ENCODE measurements around the gene AXIN2. TPM values are rescaled to one million over a fixed set of nuclear protein-coding genes. Genes with fewer than 3 reads are reported as not detected.

The AXIN2 gene, protein sequence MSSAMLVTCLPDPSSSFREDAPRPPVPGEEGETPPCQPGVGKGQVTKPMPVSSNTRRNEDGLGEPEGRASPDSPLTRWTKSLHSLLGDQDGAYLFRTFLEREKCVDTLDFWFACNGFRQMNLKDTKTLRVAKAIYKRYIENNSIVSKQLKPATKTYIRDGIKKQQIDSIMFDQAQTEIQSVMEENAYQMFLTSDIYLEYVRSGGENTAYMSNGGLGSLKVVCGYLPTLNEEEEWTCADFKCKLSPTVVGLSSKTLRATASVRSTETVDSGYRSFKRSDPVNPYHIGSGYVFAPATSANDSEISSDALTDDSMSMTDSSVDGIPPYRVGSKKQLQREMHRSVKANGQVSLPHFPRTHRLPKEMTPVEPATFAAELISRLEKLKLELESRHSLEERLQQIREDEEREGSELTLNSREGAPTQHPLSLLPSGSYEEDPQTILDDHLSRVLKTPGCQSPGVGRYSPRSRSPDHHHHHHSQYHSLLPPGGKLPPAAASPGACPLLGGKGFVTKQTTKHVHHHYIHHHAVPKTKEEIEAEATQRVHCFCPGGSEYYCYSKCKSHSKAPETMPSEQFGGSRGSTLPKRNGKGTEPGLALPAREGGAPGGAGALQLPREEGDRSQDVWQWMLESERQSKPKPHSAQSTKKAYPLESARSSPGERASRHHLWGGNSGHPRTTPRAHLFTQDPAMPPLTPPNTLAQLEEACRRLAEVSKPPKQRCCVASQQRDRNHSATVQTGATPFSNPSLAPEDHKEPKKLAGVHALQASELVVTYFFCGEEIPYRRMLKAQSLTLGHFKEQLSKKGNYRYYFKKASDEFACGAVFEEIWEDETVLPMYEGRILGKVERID
- total RNA-seq, result 1 to 10 TPM; 3.9 to 4.4 TPM

DNA sequence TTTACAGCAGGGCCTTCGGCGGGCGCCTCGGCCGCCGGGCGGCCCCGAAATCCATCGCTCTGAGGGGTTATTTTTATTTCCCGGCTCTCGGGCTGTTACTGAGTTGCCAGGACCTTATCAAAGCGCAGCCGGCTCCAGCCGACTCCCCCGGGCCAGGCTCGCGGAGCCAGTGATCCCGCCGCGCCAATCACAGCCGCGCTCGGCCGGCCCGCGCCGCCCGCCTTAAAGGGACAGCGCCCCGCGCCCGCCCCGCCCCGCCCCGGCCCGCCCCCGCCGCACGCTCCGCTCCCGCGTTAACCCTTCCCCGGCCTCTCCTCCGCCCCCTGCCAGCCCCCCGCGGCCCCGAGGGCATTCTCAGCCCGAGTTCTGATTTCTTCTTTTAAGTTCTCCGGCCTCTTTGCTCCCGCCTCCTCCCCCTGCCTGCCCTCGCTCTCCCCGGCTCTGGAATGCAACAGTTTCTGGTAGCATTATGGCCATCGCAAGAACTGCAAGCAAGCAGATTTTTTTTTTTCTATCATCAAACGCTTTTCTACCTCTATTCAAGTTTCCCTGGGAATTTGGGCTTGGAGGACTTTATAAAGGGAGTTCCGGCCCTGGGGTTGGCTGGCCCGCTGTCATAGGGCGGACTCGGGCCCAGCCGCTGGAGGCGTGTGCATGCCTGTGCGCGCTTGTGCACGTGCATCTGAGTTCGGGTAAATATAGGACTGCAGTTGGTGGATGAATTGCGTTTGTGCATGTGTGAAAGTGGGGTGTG lies at the start of gene AXIN2:
Gene AXIN2 (minus strand): TSS at position 197 of the 754 bp plus-strand sequence. CDS start 3,028 bp downstream, outside the sequence.
- intact Hi-C loops (cut with micrococcal nuclease), result loop anchor here (1.0 to 2.0 kb wide), 3 partner anchors 96 to 331 kb away; no protein-coding TSS in a partner anchor
- ChIA-PET POLR2A (no interaction called here), CTCF (no interaction called here)
- H3K27me3 Mint-ChIP-seq, result no peaks in the 10 kb centered on the region
- H3K36me3 Mint-ChIP-seq, result peaks cover 1% of the 10 kb centered on the region
- peak; percentile 91 for DNase-seq
- peaks cover 15% of the 10 kb centered on the region for H3K4me1 Mint-ChIP-seq (ENCODE audit: low read depth)
- no peaks in the 10 kb centered on the region for H3K9me3 Mint-ChIP-seq
- peak within 1 kb of the TSS; percentile 74 for H3K27ac Mint-ChIP-seq
- peak within 1 kb of the TSS; percentile 70 for H3K4me3 Mint-ChIP-seq

DNA sequence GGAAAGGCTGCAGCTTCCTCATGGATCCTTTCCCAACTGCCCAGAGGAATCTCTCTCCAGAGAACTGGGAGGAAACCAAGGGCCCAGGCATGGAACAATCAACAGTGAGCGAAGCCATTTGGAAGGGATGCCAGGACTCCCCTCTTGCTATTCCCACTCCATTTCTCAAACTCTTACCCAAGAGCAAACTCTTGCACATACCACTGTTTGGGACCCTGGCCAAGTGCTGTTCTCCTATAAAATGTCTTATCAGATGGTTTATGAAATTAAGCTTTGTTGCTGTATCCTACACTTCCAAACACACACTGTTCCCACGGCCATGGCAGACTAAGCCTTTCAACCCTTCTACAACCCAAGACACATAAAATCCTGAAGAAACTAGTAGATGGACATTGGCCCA lies 48.3 kb upstream of the AXIN2 start:
- no peaks in the 10 kb centered on the region for H3K27me3 Mint-ChIP-seq
- no peak for DNase-seq
- no peak overlapping the region for H3K4me3 Mint-ChIP-seq
- intact Hi-C loops (cut with micrococcal nuclease), result no loop called here
- POLR2A ChIA-PET, result no interaction called here
- H3K27ac Mint-ChIP-seq, result no peak overlapping the region
- CTCF ChIA-PET, result no interaction called here
- no peaks in the 10 kb centered on the region for H3K36me3 Mint-ChIP-seq
- H3K9me3 Mint-ChIP-seq, result no peaks in the 10 kb centered on the region
- no peaks in the 10 kb centered on the region for H3K4me1 Mint-ChIP-seq (ENCODE audit: low read depth)

DNA sequence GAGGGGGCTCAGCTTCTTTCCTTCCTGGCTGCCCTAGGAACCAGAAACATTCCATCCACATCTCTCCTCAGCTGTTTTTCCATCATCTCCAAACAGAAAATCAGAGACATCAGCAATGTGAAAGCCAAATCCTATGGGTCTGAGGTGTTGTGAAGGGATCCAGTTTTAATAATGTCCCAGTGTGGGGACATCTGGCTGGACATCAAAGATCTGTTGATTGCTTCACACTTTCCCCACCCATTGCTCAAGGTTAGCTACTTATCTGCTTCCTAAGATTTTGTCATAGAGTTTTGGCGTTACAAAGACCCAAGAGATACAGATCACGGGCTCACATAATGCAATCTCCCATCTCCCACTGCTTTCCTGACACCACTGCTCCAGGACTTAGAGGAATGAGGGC lies 47.8 kb upstream of the AXIN2 start:
- H3K27ac Mint-ChIP-seq, result no peak overlapping the region
- H3K4me3 Mint-ChIP-seq, result no peak overlapping the region
- ChIA-PET CTCF (no interaction called here), POLR2A (no interaction called here)
- intact Hi-C loops (cut with micrococcal nuclease), result no loop called here
- H3K4me1 Mint-ChIP-seq (ENCODE audit: low read depth), result no peaks in the 10 kb centered on the region
- H3K36me3 Mint-ChIP-seq, result no peaks in the 10 kb centered on the region
- no peaks in the 10 kb centered on the region for H3K9me3 Mint-ChIP-seq
- DNase-seq, result no peak
- H3K27me3 Mint-ChIP-seq, result no peaks in the 10 kb centered on the region

DNA sequence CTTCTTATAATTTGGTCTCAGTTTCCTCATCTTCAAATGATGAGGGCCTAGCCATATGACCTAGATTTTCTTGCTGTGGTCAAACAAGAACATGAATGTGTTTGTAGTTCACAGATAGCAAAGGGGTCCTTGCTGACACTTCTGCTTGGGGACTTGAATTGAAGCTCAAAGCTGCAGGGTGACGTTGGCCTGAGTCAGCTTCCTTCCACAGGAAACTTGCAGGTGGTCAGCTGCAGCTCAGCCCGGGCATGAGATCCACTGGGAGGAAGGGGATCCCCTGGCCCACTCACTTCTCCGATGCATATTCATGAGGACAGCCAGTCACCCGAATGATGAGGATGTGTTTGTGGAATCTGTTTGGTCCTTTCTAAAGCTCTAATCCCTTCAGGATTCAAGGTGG lies 42.6 kb upstream of the AXIN2 start:
- peak; percentile 14 for DNase-seq
- H3K4me3 Mint-ChIP-seq, result no peak overlapping the region
- peaks cover 2% of the 10 kb centered on the region for H3K4me1 Mint-ChIP-seq (ENCODE audit: low read depth)
- no peaks in the 10 kb centered on the region for H3K36me3 Mint-ChIP-seq
- H3K9me3 Mint-ChIP-seq, result no peaks in the 10 kb centered on the region
- CTCF ChIA-PET, result no interaction called here
- POLR2A ChIA-PET, result no interaction called here
- intact Hi-C loops (cut with micrococcal nuclease), result no loop called here
- peaks cover 3% of the 10 kb centered on the region for H3K27me3 Mint-ChIP-seq
- no peak overlapping the region for H3K27ac Mint-ChIP-seq

DNA sequence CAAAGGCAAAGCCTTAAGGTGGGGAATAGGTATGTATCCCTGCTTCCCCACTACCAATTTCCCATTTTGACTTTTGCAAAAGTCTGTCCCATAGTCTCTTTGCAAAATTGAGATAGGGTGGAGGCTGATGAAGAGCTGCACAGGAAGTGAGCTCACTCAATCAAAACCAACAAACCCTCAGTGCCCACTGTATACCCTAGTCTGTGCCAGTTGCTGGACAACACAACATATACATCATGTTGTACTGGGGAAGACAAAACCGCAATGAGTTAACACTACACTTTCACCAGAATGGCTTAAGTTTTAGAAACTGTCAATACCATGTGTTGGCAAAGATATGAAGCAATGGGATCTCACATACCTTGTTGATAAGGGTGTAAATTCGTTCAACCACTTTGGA lies 40.4 kb upstream of the AXIN2 start:
- ChIA-PET POLR2A (no interaction called here), CTCF (no interaction called here)
- H3K27ac Mint-ChIP-seq, result no peak overlapping the region
- H3K27me3 Mint-ChIP-seq, result peaks cover 3% of the 10 kb centered on the region
- no peaks in the 10 kb centered on the region for H3K36me3 Mint-ChIP-seq
- H3K9me3 Mint-ChIP-seq, result no peaks in the 10 kb centered on the region
- intact Hi-C loops (cut with micrococcal nuclease), result no loop called here
- H3K4me1 Mint-ChIP-seq (ENCODE audit: low read depth), result peaks cover 2% of the 10 kb centered on the region
- no peak for DNase-seq
- no peak overlapping the region for H3K4me3 Mint-ChIP-seq

DNA sequence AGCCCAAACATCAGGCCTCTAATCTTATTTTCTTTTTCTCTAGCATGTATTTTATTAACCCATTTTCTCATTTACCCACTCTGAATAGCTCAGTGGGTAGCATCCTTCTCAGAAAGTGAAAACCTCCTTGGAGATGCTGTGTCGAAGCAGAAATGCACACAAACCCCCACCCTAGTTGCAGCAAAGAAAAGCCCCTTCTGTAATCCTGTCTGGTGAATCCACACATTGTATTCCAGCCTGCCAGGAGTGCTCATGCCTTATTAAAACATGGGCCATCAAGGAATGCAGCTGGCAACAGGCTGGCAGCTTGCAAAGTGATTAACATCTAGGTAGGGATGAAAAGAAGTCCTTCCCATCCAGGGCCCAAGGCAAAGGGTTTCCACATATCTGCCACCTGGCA lies 39.7 kb upstream of the AXIN2 start:
- Mint-ChIP-seq H3K27ac (no peak overlapping the region), H3K36me3 (no peaks in the 10 kb centered on the region), H3K9me3 (no peaks in the 10 kb centered on the region), H3K4me3 (no peak overlapping the region), H3K27me3 (peaks cover 3% of the 10 kb centered on the region), H3K4me1 (ENCODE audit: low read depth) (peaks cover 2% of the 10 kb centered on the region)
- ChIA-PET CTCF (no interaction called here), POLR2A (no interaction called here)
- no peak for DNase-seq
- intact Hi-C loops (cut with micrococcal nuclease), result no loop called here

DNA sequence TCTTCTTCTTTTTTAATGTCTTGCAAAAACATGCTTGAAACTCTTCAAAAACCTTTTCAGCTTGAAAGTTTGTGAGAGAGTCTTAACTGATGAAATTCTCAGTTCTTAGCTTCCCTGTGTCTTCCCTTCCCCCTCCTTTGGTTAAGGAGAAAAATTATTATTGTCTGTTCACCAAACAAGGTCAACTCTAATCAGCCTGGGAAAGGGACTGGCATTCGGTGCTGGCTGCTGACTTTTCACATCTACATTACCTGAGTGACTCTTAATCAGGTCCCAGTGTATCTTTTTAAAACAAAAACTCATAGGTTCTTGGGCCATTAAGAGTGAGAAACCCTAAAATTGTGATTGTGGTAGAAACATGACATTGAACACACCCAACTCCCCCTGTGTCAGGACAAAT lies 39.1 kb upstream of the AXIN2 start:
- POLR2A ChIA-PET, result no interaction called here
- Mint-ChIP-seq H3K9me3 (no peaks in the 10 kb centered on the region), H3K4me1 (ENCODE audit: low read depth) (peaks cover 2% of the 10 kb centered on the region), H3K27ac (no peak overlapping the region), H3K36me3 (no peaks in the 10 kb centered on the region), H3K27me3 (peaks cover 3% of the 10 kb centered on the region), H3K4me3 (no peak overlapping the region)
- no peak for DNase-seq
- intact Hi-C loops (cut with micrococcal nuclease), result no loop called here
- CTCF ChIA-PET, result no interaction called here

DNA sequence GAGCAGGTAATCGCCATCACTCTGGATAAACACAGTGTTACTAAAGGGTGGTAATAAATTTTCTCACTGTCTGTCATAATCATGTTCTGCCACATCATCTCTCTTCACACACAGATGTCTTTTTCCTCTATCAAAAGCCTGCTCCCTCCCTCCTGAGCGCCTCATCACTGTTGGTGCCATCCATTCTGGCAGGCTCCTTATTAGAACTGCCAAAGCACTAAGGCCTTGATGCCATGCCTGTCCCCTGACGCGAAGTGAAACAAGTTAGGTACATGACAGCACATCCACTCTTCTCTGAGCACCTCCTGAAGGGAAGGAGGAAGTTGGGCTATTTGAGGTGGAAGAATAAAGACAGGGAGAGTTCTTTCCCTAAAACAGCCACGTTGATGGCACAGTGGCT lies 38.2 kb upstream of the AXIN2 start:
- intact Hi-C loops (cut with micrococcal nuclease), result no loop called here
- no peak overlapping the region for H3K4me3 Mint-ChIP-seq
- peaks cover 3% of the 10 kb centered on the region for H3K27me3 Mint-ChIP-seq
- no peaks in the 10 kb centered on the region for H3K9me3 Mint-ChIP-seq
- POLR2A ChIA-PET, result no interaction called here
- DNase-seq, result no peak
- peaks cover 7% of the 10 kb centered on the region for H3K4me1 Mint-ChIP-seq (ENCODE audit: low read depth)
- CTCF ChIA-PET, result no interaction called here
- H3K36me3 Mint-ChIP-seq, result no peaks in the 10 kb centered on the region
- H3K27ac Mint-ChIP-seq, result no peak overlapping the region

DNA sequence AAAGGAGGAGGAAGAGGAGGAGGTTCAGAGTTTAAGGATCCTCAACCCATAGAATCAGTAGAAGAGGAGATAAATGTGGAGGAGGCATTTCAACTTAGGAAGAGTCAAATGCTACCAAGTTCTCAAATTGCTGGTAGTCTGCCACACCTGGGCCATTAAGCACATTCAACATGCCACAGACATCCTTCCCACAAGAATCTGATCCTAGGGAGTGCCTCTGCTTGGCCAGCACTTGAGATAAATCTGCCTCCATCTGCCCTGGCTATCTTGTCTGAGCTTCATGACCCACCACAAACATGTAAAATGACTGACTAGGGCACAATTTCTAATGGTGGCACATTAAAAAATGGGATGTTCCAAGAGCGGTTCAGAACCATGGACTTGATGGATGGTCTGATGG lies 37.3 kb upstream of the AXIN2 start:
- peaks cover 16% of the 10 kb centered on the region for H3K4me1 Mint-ChIP-seq (ENCODE audit: low read depth)
- CTCF ChIA-PET, result no interaction called here

DNA sequence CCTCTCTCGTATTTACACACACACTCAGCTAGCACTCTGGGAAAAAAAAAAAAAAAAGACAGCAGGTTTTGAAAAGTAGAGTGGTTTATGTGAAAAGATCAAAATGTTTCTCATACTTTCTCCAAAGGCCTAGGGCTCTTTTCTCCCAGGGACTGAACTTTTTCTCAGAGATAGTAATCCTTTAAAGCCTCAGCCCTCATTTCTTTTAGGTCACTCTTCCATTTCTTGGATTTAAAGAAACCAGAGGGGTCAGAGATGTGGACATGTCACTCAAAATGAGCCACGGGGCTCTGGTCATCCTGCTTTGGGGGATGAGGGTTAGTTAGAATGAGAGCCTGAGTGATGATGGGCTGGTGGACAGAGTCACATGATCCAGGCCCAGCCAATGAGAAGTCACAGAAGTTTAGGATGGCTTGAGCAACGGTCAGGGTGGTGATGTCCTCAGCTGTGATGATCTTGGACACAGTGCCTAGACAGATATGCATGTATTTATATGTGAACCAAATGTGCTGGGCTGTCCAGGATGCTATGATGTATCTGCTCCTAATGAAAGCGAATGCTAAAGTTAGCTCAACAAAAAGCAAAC lies 33.7 kb upstream of the AXIN2 start:
- no peak overlapping the region for H3K27ac Mint-ChIP-seq
- H3K36me3 Mint-ChIP-seq, result no peaks in the 10 kb centered on the region

More for the DNA sequence above, 37.3 kb upstream of the AXIN2 start:
- H3K36me3 Mint-ChIP-seq, result no peaks in the 10 kb centered on the region
- DNase-seq, result no peak
- POLR2A ChIA-PET, result no interaction called here
- no peak overlapping the region for H3K4me3 Mint-ChIP-seq
- intact Hi-C loops (cut with micrococcal nuclease), result no loop called here
- peaks cover 3% of the 10 kb centered on the region for H3K27me3 Mint-ChIP-seq
- no peaks in the 10 kb centered on the region for H3K9me3 Mint-ChIP-seq
- no peak overlapping the region for H3K27ac Mint-ChIP-seq

DNA sequence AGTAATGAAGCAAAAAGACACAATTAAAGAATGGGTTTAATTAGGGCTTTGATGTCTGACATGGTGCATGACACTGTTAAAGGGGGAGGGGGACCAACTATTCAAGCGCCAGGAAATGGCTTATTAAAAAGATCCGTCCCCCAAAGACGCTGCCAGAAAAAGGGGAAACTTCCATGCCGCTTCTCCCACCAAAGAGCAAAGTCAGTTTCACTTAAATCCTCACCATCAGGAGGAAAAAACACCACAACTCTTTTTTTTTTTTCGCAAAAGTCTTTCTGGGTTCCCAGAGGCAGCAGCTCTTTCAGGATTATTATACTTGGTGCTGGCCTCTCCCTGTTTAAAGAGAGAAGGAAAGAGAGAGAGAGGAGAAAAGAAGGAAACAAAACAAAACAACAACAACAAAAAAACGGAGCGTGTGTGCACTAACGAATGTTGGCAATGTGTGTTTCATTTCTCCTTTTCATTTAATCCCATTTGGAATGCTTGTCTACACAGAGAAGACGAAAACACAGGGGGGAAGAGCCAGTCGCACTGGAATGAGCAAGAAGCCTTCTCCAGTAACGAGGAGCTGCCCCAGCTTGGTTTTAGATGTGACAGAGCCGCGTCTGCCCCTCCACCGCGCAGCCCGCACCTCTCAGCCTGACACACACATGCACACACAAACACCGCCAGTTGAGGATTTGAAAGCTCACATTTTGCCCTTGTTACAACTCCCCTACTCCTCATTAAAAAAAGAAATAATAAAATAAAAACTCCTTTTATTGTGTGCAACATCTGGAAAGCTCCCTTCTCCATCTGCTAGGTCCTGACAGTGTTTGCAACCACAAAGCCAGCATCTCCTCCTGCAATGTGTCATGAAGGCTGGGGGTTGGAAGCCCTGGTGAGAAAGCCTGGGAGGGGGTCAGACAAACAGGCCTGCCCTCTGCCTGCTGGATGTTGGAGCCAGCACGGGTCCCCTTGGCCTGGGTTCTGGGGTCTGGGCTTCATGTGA lies 32.7 kb upstream of the AXIN2 start:
- H3K27me3 Mint-ChIP-seq, result peaks cover 8% of the 10 kb centered on the region
- no peak overlapping the region for H3K27ac Mint-ChIP-seq
- DNase-seq, result peak; percentile 15
- H3K36me3 Mint-ChIP-seq, result no peaks in the 10 kb centered on the region
- H3K4me3 Mint-ChIP-seq, result peak overlapping the region; percentile 35
- peaks cover 15% of the 10 kb centered on the region for H3K4me1 Mint-ChIP-seq (ENCODE audit: low read depth)
- CTCF ChIA-PET, result no interaction called here
- POLR2A ChIA-PET, result no interaction called here
- intact Hi-C loops (cut with micrococcal nuclease), result no loop called here
- no peaks in the 10 kb centered on the region for H3K9me3 Mint-ChIP-seq

More for the DNA sequence above, 33.7 kb upstream of the AXIN2 start:
- POLR2A ChIA-PET, result no interaction called here
- Mint-ChIP-seq H3K27me3 (peaks cover 8% of the 10 kb centered on the region), H3K4me1 (ENCODE audit: low read depth) (peaks cover 15% of the 10 kb centered on the region), H3K4me3 (no peak overlapping the region), H3K9me3 (no peaks in the 10 kb centered on the region)
- CTCF ChIA-PET, result no interaction called here
- intact Hi-C loops (cut with micrococcal nuclease), result no loop called here
- no peak for DNase-seq
